ENCODE data around the gene ZNF830. TPM values are rescaled to one million over a fixed set of nuclear protein-coding genes. Genes with fewer than 3 reads are reported as not detected.

The ZNF830 gene
- polyA plus RNA-seq, 1 of the 3 experiments (the other 2 are of a cell fraction): 8.8 TPM

DNA sequence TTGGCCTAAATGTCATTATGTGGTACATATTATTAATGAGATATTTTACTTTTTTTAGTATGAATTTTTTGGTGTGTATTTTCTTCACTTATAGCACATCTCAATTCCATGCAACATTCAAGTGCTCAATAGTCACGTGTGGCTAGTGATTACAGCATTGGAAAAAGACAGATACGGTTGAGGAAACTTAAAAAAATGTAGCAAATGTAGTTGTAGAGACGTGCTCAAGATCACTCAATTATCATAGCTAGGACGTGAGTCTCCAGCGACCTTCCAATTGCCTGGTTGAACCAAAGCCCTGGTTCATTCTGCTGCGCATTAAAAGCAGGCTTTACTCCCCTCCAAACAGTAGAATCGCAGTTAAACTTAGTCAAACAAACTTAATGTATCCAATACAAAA lies 17.8 kb downstream of the ZNF830 start:
- ChIA-PET POLR2A (interaction anchor here (1.0 kb wide), 1 partner anchor 325 kb away, joined by 3 read pairs; no protein-coding TSS in a partner anchor), CTCF (interaction anchor here (0.9 to 1.6 kb wide), 4 partner anchors 12 to 401 kb away, joined by 3 to 4 read pairs (median 4); no protein-coding TSS in a partner anchor)
- Histone ChIP-seq H3K27me3 (ENCODE audit: insufficient read depth) (no peaks in the 10 kb centered on the region), H4K20me1 (ENCODE audit: insufficient read depth) (no peaks in the 10 kb centered on the region), H3K9me3 (no peaks in the 10 kb centered on the region), H3K9ac (no peak overlapping the region), H3K4me3 (ENCODE audit: low read depth in 2 of 2, low read length in 1 of 2) (no peak overlapping the region), H2AFZ (ENCODE audit: low read depth) (no peak overlapping the region), H3K27ac (ENCODE audit: low read depth in 2 of 2, low read length in 1 of 2) (no peak overlapping the region), H3K4me1 (ENCODE audit: control insufficient read depth in 1 of 2, insufficient read depth in 2 of 2, low read depth in 1 of 2, low read length in 1 of 2) (peaks cover 0 to 15% of the 10 kb centered on the region in 2 experiments; a peak in 2 of 4 replicates), H3K9me2 (no peaks in the 10 kb centered on the region), H3K4me2 (no peak overlapping the region), H3K36me3 (replicated peaks in 1 of 2; ENCODE audit: control insufficient read depth in 1 of 2, insufficient read depth in 2 of 2, low read length in 1 of 2) (peaks cover 6 to 7% of the 10 kb centered on the region in 2 experiments), H3F3A (replicated peaks; ENCODE audit: insufficient read depth) (peaks cover 7% of the 10 kb centered on the region), H3K79me2 (ENCODE audit: insufficient read depth) (peaks cover 30% of the 10 kb centered on the region; the same call in 1 of the 2 replicates)
- DNase-seq: no peak
- TF ChIP-seq, protein P1, sequence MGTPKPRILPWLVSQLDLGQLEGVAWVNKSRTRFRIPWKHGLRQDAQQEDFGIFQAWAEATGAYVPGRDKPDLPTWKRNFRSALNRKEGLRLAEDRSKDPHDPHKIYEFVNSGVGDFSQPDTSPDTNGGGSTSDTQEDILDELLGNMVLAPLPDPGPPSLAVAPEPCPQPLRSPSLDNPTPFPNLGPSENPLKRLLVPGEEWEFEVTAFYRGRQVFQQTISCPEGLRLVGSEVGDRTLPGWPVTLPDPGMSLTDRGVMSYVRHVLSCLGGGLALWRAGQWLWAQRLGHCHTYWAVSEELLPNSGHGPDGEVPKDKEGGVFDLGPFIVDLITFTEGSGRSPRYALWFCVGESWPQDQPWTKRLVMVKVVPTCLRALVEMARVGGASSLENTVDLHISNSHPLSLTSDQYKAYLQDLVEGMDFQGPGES (IDR thresholded peaks at IDR 0.05; ENCODE audit: low read depth, low read length): no peak
- TF ChIP-seq EP300 (IDR thresholded peaks at IDR 0.05; ENCODE audit: borderline replicate concordance in 1 of 2, low read depth in 1 of 2, low read length in 1 of 2): no peak
- no peak for TF ChIP-seq RAD21 (IDR thresholded peaks at IDR 0.05; ENCODE audit: low read length)
- no peak for TF ChIP-seq SMC3 (IDR thresholded peaks at IDR 0.05; ENCODE audit: low read depth, low read length)
- no peak for TF ChIP-seq SIN3A (IDR thresholded peaks at IDR 0.05; ENCODE audit: borderline replicate concordance, low read depth, low read length)
- no peak for TF ChIP-seq FOSL2 (IDR thresholded peaks at IDR 0.05; ENCODE audit: borderline replicate concordance, low read depth)
- WGBS (ENCODE audit: low lambda C conversion rate): 91% methylated on average over 7 of the region's 7 CpGs

DNA sequence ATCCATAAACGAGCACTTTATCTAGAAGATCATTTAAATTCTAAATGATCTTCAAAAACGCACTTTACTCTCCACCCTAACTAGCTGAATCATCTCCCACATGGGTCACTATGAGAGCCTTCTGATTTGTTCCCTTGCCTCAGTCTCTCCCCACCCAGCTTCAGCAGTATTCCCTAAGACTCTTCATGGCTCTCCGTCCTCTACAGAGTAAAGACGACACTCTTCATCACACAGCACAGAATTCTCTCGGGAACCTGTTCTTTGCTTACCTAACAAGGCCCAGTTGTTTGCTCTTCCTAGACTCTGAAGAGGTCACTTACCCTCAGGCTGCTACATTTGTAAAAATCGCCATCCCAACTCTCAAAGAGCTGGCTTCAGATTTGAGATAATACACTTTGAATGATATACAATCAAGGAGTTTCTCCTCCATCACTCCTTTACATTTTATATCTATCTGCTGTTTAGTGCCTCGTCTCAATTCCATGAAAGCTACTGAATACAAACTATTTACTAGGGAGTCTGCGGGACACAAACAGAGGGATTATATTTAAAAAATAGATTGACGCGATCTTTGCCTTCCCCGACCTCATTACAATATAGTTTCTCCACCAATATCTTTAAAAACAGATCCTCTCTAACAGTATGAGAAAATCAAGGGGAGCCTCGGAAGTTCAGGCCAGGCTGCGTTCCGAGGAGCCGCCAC lies 18.5 kb downstream of the ZNF830 start:
- ChIA-PET CTCF (interaction anchor here (0.9 to 1.6 kb wide), 3 partner anchors 110 to 402 kb away, joined by 3 to 4 read pairs (median 3); no protein-coding TSS in a partner anchor), POLR2A (interaction anchor here (2.0 kb wide), 1 partner anchor 19 kb away, joined by 12 read pairs; the partner anchor contains the start of genes CCT6B and ZNF830)
- H3K9me2 ChIP-seq: no peaks in the 10 kb centered on the region
- H3K4me1 ChIP-seq (ENCODE audit: control insufficient read depth in 1 of 2, insufficient read depth in 2 of 2, low read depth in 1 of 2, low read length in 1 of 2): peaks cover 0 to 15% of the 10 kb centered on the region in 2 experiments; a peak in 2 of 4 replicates
- peak overlapping the region; percentile 82 for H2AFZ ChIP-seq (ENCODE audit: low read depth)
- peak overlapping the region; percentile 78 for H3K4me2 ChIP-seq
- 26% methylated on average over 15 of the region's 15 CpGs for WGBS (ENCODE audit: low lambda C conversion rate)
- peak overlapping the region; percentile 91 to 94; a peak in 3 of 4 replicates for H3K27ac ChIP-seq (ENCODE audit: low read depth in 2 of 2, low read length in 1 of 2)
- H3F3A ChIP-seq (replicated peaks; ENCODE audit: insufficient read depth): peaks cover 7% of the 10 kb centered on the region
- no peak for DNase-seq
- H3K4me3 ChIP-seq (ENCODE audit: low read depth in 2 of 2, low read length in 1 of 2): peak overlapping the region; percentile 71 to 80
- H3K79me2 ChIP-seq (ENCODE audit: insufficient read depth): peaks cover 37% of the 10 kb centered on the region; the same call in 1 of the 2 replicates
- H3K36me3 ChIP-seq (replicated peaks in 1 of 2; ENCODE audit: control insufficient read depth in 1 of 2, insufficient read depth in 2 of 2, low read length in 1 of 2): peaks cover 9% of the 10 kb centered on the region in 2 experiments
- no peaks in the 10 kb centered on the region for H4K20me1 ChIP-seq (ENCODE audit: insufficient read depth)
- H3K27me3 ChIP-seq (ENCODE audit: insufficient read depth): no peaks in the 10 kb centered on the region
- TF ChIP-seq POLR2AphosphoS5 (IDR thresholded peaks at IDR 0.05; ENCODE audit: low read depth, low read length): 0 out of 2 replicates have a peak, but pooled peaks have one; percentile 53
- TF ChIP-seq, protein P2, sequence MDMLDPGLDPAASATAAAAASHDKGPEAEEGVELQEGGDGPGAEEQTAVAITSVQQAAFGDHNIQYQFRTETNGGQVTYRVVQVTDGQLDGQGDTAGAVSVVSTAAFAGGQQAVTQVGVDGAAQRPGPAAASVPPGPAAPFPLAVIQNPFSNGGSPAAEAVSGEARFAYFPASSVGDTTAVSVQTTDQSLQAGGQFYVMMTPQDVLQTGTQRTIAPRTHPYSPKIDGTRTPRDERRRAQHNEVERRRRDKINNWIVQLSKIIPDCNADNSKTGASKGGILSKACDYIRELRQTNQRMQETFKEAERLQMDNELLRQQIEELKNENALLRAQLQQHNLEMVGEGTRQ (IDR thresholded peaks at IDR 0.05; ENCODE audit: borderline replicate concordance, low read depth, low read length): no peak
- H3K9ac ChIP-seq: peak overlapping the region; percentile 91
- H3K9me3 ChIP-seq: no peaks in the 10 kb centered on the region
